NT2/D1 (cell line): Measurements from ENCODE around the gene SLC25A53.

ENCODE experiments used
- SUZ12 ChIP-seq: IDR thresholded peaks from 2 replicates; pipeline ENCODE4 v1.6.1; 2011; ENCODE audit not compliant: insufficient read length, insufficient read depth; ENCODE audit errors: extremely low read depth
- YY1 ChIP-seq: IDR thresholded peaks from 2 replicates; pipeline ENCODE4 v1.6.1; 2011; ENCODE audit not compliant: insufficient read length, insufficient read depth
- ZNF274 ChIP-seq: IDR thresholded peaks from 2 replicates; pipeline ENCODE4 v1.6.1; 2011; ENCODE audit warnings: mild to moderate bottlenecking, low read depth, low read length

- TF ChIP-seq SUZ12 (no peak), YY1 (no peak), ZNF274 (no peak)
Measured at GRCh38 chrX:104085477-104085876, 71.3 kb downstream of the SLC25A53 start.
